Suprapubic skin (tissue), 4 donors: ENCODE results near the gene PLOD2. TPM values are rescaled to one million over a fixed set of nuclear protein-coding genes. Genes with fewer than 3 reads are reported as not detected.

ENCODE experiments used
- DNase-seq, 2 donors: peaks; one replicate each; pipeline ENCODE4 v3.0.0-alpha.2; 2019; ENCODE audit warnings: low spot score in 2 of 2
- H3K27ac ChIP-seq: fragments of 200-600 bp; sonication (generic); one replicate; pipeline ENCODE4 v1.5.1; 2019
- H3K27me3 ChIP-seq: fragments of 200-600 bp; sonication (generic); one replicate; pipeline ENCODE4 v1.5.1; 2019
- H3K36me3 ChIP-seq: fragments of 200-600 bp; sonication (generic); one replicate; pipeline ENCODE4 v1.5.1; 2019
- H3K4me1 ChIP-seq: fragments of 200-600 bp; sonication (generic); one replicate; pipeline ENCODE4 v1.5.1; 2019
- H3K4me3 ChIP-seq: fragments of 200-600 bp; sonication (generic); one replicate; pipeline ENCODE4 v1.5.1; 2019; ENCODE audit warnings: mild to moderate bottlenecking
- H3K9me3 ChIP-seq: fragments of 200-600 bp; sonication (generic); one replicate; pipeline ENCODE4 v1.5.1; 2019
- CTCF ChIP-seq, 2 donors: fragments of 200-600 bp in 1 of 2; fragments of 450-650 bp in 1 of 2; sonication (generic) in 1 of 2; IDR thresholded peaks; one replicate each; pipeline ENCODE4 v1.5.1; 2016 to 2019; ENCODE audit warnings: antibody characterized with exemption in 2 of 2, mild to moderate bottlenecking in 1 of 2, moderate library complexity in 1 of 2
- EP300 ChIP-seq: sonication (generic); formaldehyde crosslinking; IDR thresholded peaks from one replicate; pipeline ENCODE4 v1.6.1; 2017; ENCODE audit warnings: antibody characterized with exemption
- POLR2A ChIP-seq, 2 donors: fragments of 450-650 bp; IDR thresholded peaks; one replicate each; pipeline ENCODE4 v1.6.1; 2017; ENCODE audit warnings: antibody characterized with exemption in 2 of 2, mild to moderate bottlenecking in 2 of 2, moderate library complexity in 2 of 2
- POLR2AphosphoS5 ChIP-seq, 3 donors: sonication (generic); formaldehyde crosslinking; IDR thresholded peaks; one replicate each; pipeline ENCODE4 v1.6.1; 2017; ENCODE audit warnings: antibody characterized with exemption in 3 of 3
- WGBS: methylation state at CpG from one replicate; pipeline ENCODE4 v1.1.5; 2018; 5-methylcytosine and 5-hydroxymethylcytosine counted together
- total RNA-seq, 4 donors: library from RNA; depleted of rRNA; stranded (reverse); fragments of >200 nt; gene quantifications; one replicate each; pipeline ENCODE4 v1.1.0, GENCODE V29; 2016

PLOD2 gene
- total RNA-seq, 4 donors from 2014 or later, result 5.3 to 19.0 (median 8.6) TPM

- DNase-seq, result no peak
- TF ChIP-seq EP300, result no peak
- 93% methylated on average over 1 of the region's 1 CpG for WGBS
- Histone ChIP-seq H3K36me3 (no peaks in the 10 kb centered on the region), H3K4me1 (peaks cover 19% of the 10 kb centered on the region), H3K9me3 (no peaks in the 10 kb centered on the region), H3K27ac (no peak overlapping the region), H3K4me3 (no peak overlapping the region), H3K27me3 (no peaks in the 10 kb centered on the region)
Observed at GRCh38 chr3:146154316-146154715, 6.7 kb downstream of the PLOD2 start.

- Histone ChIP-seq H3K27ac (no peak overlapping the region), H3K27me3 (no peaks in the 10 kb centered on the region), H3K36me3 (no peaks in the 10 kb centered on the region), H3K4me3 (no peak overlapping the region), H3K9me3 (no peaks in the 10 kb centered on the region), H3K4me1 (peaks cover 19% of the 10 kb centered on the region)
- 84% methylated on average over 4 of the region's 4 CpGs for WGBS
- TF ChIP-seq CTCF (IDR thresholded peaks at IDR 0.05) (no peak), POLR2AphosphoS5 (IDR thresholded peaks at IDR 0.05) (no peak), POLR2A (IDR thresholded peaks at IDR 0.05) (no peak), EP300 (no peak)
- no peak for DNase-seq
Observed at GRCh38 chr3:146153429-146153828, 7.6 kb downstream of the PLOD2 start.

- Histone ChIP-seq H3K9me3 (no peaks in the 10 kb centered on the region), H3K4me1 (peaks cover 19% of the 10 kb centered on the region), H3K27me3 (no peaks in the 10 kb centered on the region), H3K27ac (no peak overlapping the region), H3K4me3 (no peak overlapping the region), H3K36me3 (no peaks in the 10 kb centered on the region)
- DNase-seq, result no peak
- no peak for TF ChIP-seq EP300
- WGBS, result 94% methylated on average over 6 of the region's 6 CpGs
Observed at GRCh38 chr3:146152834-146153233, 8.2 kb downstream of the PLOD2 start.

GRCh38 chr3:146148468-146148931 lies 12.5 kb downstream of the PLOD2 start:
- no peak for DNase-seq
- H3K4me3 ChIP-seq, result no peak overlapping the region
- H3K4me1 ChIP-seq, result no peaks in the 10 kb centered on the region
- no peak overlapping the region for H3K27ac ChIP-seq
- no peaks in the 10 kb centered on the region for H3K36me3 ChIP-seq
- no peaks in the 10 kb centered on the region for H3K9me3 ChIP-seq
- 85% methylated on average over 1 of the region's 1 CpG for WGBS
- no peak for TF ChIP-seq CTCF (IDR thresholded peaks at IDR 0.05)
- TF ChIP-seq POLR2A (IDR thresholded peaks at IDR 0.05), result no peak
- no peak for TF ChIP-seq POLR2AphosphoS5 (IDR thresholded peaks at IDR 0.05)
- no peak for TF ChIP-seq EP300
- H3K27me3 ChIP-seq, result no peaks in the 10 kb centered on the region

GRCh38 chr3:146145642-146146041 lies 15.3 kb downstream of the PLOD2 start:
- Histone ChIP-seq H3K4me3 (no peak overlapping the region), H3K4me1 (no peaks in the 10 kb centered on the region), H3K27me3 (no peaks in the 10 kb centered on the region), H3K9me3 (no peaks in the 10 kb centered on the region), H3K36me3 (no peaks in the 10 kb centered on the region), H3K27ac (no peak overlapping the region)
- DNase-seq, result no peak
- WGBS, result 98% methylated on average over 1 of the region's 1 CpG
- TF ChIP-seq EP300, result no peak
- no peak for TF ChIP-seq CTCF (IDR thresholded peaks at IDR 0.05)
- no peak for TF ChIP-seq POLR2AphosphoS5 (IDR thresholded peaks at IDR 0.05)
- no peak for TF ChIP-seq POLR2A (IDR thresholded peaks at IDR 0.05)

GRCh38 chr3:146142757-146143156 lies 18.2 kb downstream of the PLOD2 start:
- Histone ChIP-seq H3K36me3 (no peaks in the 10 kb centered on the region), H3K4me3 (no peak overlapping the region), H3K27me3 (no peaks in the 10 kb centered on the region), H3K27ac (no peak overlapping the region), H3K9me3 (no peaks in the 10 kb centered on the region), H3K4me1 (no peaks in the 10 kb centered on the region)
- no peak for TF ChIP-seq POLR2AphosphoS5 (IDR thresholded peaks at IDR 0.05)
- DNase-seq, result no peak
- 75% methylated on average over 3 of the region's 3 CpGs for WGBS

- TF ChIP-seq POLR2AphosphoS5 (IDR thresholded peaks at IDR 0.05), result no peak
- DNase-seq, result no peak
- no peaks in the 10 kb centered on the region for H3K9me3 ChIP-seq
- no peaks in the 10 kb centered on the region for H3K27me3 ChIP-seq
- no peaks in the 10 kb centered on the region for H3K4me1 ChIP-seq
- WGBS, result 82% methylated on average over 3 of the region's 3 CpGs
- no peaks in the 10 kb centered on the region for H3K36me3 ChIP-seq
- H3K27ac ChIP-seq, result no peak overlapping the region
- no peak overlapping the region for H3K4me3 ChIP-seq
Observed at GRCh38 chr3:146139586-146140110, 21.3 kb downstream of the PLOD2 start.
